ENCODE measurements around the gene RBBP8NL.

DNA sequence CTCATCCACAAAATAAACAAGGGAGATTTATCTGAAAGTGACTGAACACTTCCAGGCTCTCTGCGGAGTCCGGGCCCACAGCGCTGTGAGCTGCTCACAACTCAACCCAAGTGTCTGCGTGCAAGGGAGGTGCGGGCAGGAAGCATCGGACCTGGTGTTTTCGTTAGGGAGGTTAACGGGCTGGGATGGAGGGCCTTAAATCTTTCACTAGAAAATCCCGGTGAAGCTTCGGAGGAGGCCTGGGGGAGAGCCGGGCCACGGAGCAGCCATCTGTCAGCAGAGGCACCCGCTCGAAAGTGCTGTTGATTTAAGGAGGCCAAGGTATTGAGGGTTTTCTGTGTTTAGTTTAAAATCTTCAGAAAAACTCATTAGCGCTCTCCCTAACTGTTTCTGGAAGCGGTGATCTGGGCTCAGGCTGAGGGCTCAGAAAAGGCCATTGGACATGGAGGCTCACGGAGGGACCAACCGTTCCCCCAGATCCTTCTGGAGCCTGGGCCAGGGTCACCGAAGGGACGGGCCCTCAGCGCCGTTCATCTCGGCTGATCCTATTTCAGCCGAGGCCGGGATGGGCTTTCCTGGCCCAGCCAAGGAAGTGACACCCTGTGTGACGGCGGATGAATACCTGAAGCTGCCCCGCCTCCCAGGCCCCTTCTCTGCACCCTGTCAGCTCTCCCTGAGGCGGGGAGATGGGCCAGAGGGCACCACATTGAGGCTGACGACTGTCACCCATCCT, 27.7 kb upstream of the RBBP8NL start:
- TF ChIP-seq, protein P1, sequence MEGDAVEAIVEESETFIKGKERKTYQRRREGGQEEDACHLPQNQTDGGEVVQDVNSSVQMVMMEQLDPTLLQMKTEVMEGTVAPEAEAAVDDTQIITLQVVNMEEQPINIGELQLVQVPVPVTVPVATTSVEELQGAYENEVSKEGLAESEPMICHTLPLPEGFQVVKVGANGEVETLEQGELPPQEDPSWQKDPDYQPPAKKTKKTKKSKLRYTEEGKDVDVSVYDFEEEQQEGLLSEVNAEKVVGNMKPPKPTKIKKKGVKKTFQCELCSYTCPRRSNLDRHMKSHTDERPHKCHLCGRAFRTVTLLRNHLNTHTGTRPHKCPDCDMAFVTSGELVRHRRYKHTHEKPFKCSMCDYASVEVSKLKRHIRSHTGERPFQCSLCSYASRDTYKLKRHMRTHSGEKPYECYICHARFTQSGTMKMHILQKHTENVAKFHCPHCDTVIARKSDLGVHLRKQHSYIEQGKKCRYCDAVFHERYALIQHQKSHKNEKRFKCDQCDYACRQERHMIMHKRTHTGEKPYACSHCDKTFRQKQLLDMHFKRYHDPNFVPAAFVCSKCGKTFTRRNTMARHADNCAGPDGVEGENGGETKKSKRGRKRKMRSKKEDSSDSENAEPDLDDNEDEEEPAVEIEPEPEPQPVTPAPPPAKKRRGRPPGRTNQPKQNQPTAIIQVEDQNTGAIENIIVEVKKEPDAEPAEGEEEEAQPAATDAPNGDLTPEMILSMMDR (conservative IDR thresholded peaks at IDR 0.05; ENCODE audit: low read depth, low read length) = no peak
- TF ChIP-seq EZH2 (IDR thresholded peaks at IDR 0.05; ENCODE audit: borderline replicate concordance, low read depth, low read length, poor library complexity, severe bottlenecking) = no peak
